Esophagus squamous epithelium (tissue), 4 donors: ENCODE data around the gene RNF157.

Source experiments
- CTCF ChIP-seq, 6 experiments: fragments of 450-650 bp in 4 of 6; fragments of 200-600 bp in 2 of 6; sonication (generic) in 2 of 6; IDR thresholded peaks; one replicate each; pipeline ENCODE4 v1.5.1; 2016 to 2019; ENCODE audit warnings: antibody characterized with exemption in 6 of 6, mild to moderate bottlenecking in 4 of 6, moderate library complexity in 4 of 6
- POLR2A ChIP-seq, 4 donors: fragments of 450-650 bp; IDR thresholded peaks; one replicate each; pipeline ENCODE4 v1.6.1; 2017; ENCODE audit warnings: antibody characterized with exemption in 4 of 4, mild to moderate bottlenecking in 4 of 4, moderate library complexity in 3 of 4

- TF ChIP-seq CTCF (IDR thresholded peaks at IDR 0.05): no peak
- TF ChIP-seq POLR2A (IDR thresholded peaks at IDR 0.05): no peak
Measured at GRCh38 chr17:76264425-76264754, 24.1 kb upstream of the RNF157 start.
